Colonic mucosa (tissue), 4 donors: Measurements from ENCODE around the gene STRN4. TPM values are rescaled to one million over a fixed set of nuclear protein-coding genes. Genes with fewer than 3 reads are reported as not detected.

Source experiments
- DNase-seq: peaks from one replicate; pipeline ENCODE4 v3.0.0-alpha.2; 2020
- H3K27ac ChIP-seq: fragments of 200-600 bp; one replicate; pipeline ENCODE4 v1.8.0; 2021
- H3K27me3 ChIP-seq: fragments of 200-600 bp; one replicate; pipeline ENCODE4 v1.8.0; 2021
- H3K36me3 ChIP-seq: fragments of 200-600 bp; one replicate; pipeline ENCODE4 v1.8.0; 2021
- H3K4me1 ChIP-seq: fragments of 200-600 bp; one replicate; pipeline ENCODE4 v1.8.0; 2021; ENCODE audit warnings: mild to moderate bottlenecking
- H3K4me3 ChIP-seq: fragments of 200-600 bp; one replicate; pipeline ENCODE4 v1.8.0; 2021
- H3K9ac ChIP-seq, 2 donors: one replicate each; pipeline ENCODE4 v1.7.0; 2013; ENCODE audit warnings: control low read depth in 2 of 2, low read depth in 2 of 2, low read length in 2 of 2
- H3K9me3 ChIP-seq: fragments of 200-600 bp; one replicate; pipeline ENCODE4 v1.8.0; 2021
- intact Hi-C: fragments of 100-400 bp; cut with DNase I; formaldehyde crosslinking; loops from one replicate; pipeline ENCODE4 v1.14.1; 2022
- total RNA-seq, 2 donors: library from RNA; stranded (reverse); fragmentation: NEBNext Ultra II Directional in 1 of 2; extraction: Animal tissue kit (Norgen Biotek cat#: 25700) in 1 of 2; gene quantifications; one replicate each; pipeline ENCODE4 v1.2.1, GENCODE V29; 2021
- TF ChIP-seq, protein P1 (sequence below): fragments of 200-600 bp; IDR thresholded peaks from one replicate; pipeline ENCODE4 v1.8.0; 2022; ENCODE audit warnings: antibody characterized with exemption, mild to moderate bottlenecking
- donor health status: healthy.
- donor health status: DM: no; HTN: no; CAD: no.
- donor health status: DM: no; HTN: no; CAD: no.

The STRN4 gene
- total RNA-seq, 2 donors from 2014 or later, result 56.5 to 90.0 TPM

DNA sequence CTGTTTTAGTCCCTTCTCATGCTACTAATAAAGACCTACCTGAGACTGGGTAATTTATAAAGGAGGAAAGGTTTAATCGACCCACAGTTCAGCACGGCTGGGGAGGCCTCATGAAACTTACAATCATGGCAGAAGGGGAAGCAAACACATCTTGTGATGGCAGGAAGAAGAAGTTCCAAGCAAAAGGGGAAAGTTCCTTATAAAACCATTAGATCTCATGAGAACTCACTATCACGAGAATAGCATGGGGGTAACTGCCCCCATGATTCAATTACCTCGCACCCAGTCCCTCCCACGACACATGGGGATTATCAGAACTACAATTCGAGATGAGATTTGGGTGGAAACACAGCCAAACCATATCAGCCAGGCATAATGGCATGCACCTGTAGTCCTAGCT is 13.0 kb upstream of the STRN4 start:
- Histone ChIP-seq H3K9ac (no peak overlapping the region), H3K9me3 (no peaks in the 10 kb centered on the region), H3K27ac (no peak overlapping the region), H3K36me3 (no peaks in the 10 kb centered on the region), H3K4me1 (no peaks in the 10 kb centered on the region), H3K27me3 (no peaks in the 10 kb centered on the region), H3K4me3 (no peak overlapping the region)
- intact Hi-C loops, result loop anchor here (10.0 kb wide), 1 partner anchor 236 kb away; no protein-coding TSS in a partner anchor
- TF ChIP-seq, protein P1, sequence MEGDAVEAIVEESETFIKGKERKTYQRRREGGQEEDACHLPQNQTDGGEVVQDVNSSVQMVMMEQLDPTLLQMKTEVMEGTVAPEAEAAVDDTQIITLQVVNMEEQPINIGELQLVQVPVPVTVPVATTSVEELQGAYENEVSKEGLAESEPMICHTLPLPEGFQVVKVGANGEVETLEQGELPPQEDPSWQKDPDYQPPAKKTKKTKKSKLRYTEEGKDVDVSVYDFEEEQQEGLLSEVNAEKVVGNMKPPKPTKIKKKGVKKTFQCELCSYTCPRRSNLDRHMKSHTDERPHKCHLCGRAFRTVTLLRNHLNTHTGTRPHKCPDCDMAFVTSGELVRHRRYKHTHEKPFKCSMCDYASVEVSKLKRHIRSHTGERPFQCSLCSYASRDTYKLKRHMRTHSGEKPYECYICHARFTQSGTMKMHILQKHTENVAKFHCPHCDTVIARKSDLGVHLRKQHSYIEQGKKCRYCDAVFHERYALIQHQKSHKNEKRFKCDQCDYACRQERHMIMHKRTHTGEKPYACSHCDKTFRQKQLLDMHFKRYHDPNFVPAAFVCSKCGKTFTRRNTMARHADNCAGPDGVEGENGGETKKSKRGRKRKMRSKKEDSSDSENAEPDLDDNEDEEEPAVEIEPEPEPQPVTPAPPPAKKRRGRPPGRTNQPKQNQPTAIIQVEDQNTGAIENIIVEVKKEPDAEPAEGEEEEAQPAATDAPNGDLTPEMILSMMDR, result no peak
- DNase-seq, result no peak

DNA sequence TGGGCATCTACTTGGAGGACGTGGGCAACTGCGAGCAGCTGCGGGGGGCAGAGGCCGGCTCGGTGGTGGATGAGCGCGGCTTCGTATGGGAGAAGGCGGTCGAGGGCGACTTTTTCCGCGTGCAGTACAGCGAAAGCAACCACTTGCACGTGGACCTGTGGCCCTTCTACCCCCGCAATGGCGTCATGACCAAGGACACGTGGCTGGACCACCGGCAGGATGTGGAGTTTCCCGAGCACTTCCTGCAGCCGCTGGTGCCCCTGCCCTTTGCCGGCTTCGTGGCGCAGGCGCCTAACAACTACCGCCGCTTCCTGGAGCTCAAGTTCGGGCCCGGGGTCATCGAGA is 10.3 kb upstream of the STRN4 start:
- Histone ChIP-seq H3K36me3 (no peaks in the 10 kb centered on the region), H3K4me1 (no peaks in the 10 kb centered on the region), H3K9ac (no peak overlapping the region), H3K4me3 (no peak overlapping the region), H3K27me3 (no peaks in the 10 kb centered on the region), H3K9me3 (no peaks in the 10 kb centered on the region), H3K27ac (no peak overlapping the region)
- intact Hi-C loops, result loop anchor here (2.0 to 10.0 kb wide), 2 partner anchors 84 to 238 kb away; no protein-coding TSS in a partner anchor
- DNase-seq, result no peak
- TF ChIP-seq, protein P1, result no peak

DNA sequence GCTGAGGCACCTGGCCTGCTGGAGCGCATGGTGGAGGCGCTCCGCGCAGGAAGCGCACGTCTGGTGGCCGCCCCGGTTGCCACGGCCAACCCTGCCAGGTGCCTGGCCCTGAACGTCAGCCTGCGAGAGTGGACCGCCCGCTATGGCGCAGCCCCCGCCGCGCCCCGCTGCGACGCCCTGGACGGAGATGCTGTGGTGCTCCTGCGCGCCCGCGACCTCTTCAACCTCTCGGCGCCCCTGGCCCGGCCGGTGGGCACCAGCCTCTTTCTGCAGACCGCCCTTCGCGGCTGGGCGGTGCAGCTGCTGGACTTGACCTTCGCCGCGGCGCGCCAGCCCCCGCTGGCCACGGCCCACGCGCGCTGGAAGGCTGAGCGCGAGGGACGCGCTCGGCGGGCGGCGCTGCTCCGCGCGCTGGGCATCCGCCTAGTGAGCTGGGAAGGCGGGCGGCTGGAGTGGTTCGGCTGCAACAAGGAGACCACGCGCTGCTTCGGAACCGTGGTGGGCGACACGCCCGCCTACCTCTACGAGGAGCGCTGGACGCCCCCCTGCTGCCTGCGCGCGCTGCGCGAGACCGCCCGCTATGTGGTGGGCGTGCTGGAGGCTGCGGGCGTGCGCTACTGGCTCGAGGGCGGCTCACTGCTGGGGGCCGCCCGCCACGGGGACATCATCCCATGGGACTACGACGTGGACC is 9.7 kb upstream of the STRN4 start:
- Histone ChIP-seq H3K4me1 (no peaks in the 10 kb centered on the region), H3K9ac (no peak overlapping the region), H3K9me3 (no peaks in the 10 kb centered on the region), H3K36me3 (no peaks in the 10 kb centered on the region), H3K4me3 (no peak overlapping the region), H3K27me3 (no peaks in the 10 kb centered on the region), H3K27ac (no peak overlapping the region)
- intact Hi-C loops, result loop anchor here (2.0 to 10.0 kb wide), 2 partner anchors 85 to 239 kb away; no protein-coding TSS in a partner anchor
- TF ChIP-seq, protein P1, result no peak
- DNase-seq, result no peak

DNA sequence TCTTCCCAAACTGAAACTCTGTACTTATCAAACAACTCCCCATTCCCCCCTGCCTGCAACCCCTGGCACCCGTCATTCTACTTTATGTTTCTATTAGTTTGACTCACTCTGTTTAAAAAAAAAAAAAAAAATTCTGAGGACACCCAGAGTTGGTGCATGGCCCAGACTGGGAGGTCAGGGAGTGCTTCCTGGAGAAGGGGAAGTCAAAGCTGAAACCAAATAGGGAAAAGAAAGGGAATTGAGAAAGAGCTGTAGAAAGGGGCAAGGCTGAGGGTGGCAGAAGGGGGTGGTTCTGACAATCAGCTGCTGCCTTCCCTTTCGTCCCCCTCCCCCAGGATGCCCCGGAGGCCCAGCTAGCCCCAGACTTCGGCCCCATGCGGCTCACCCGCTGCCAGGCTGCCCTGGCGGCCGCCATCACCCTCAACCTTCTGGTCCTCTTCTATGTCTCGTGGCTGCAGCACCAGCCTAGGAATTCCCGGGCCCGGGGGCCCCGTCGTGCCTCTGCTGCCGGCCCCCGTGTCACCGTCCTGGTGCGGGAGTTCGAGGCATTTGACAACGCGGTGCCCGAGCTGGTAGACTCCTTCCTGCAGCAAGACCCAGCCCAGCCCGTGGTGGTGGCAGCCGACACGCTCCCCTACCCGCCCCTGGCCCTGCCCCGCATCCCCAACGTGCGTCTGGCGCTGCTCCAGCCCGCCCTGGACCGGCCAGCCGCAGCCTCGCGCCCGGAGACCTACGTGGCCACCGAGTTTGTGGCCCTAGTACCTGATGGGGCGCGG is 9.0 kb upstream of the STRN4 start:
- Histone ChIP-seq H3K27ac (no peak overlapping the region), H3K4me1 (no peaks in the 10 kb centered on the region), H3K27me3 (no peaks in the 10 kb centered on the region), H3K4me3 (no peak overlapping the region), H3K9me3 (no peaks in the 10 kb centered on the region), H3K9ac (no peak overlapping the region), H3K36me3 (no peaks in the 10 kb centered on the region)
- TF ChIP-seq, protein P1, result no peak
- intact Hi-C loops, result loop anchor here (10.0 kb wide), 1 partner anchor 240 kb away; no protein-coding TSS in a partner anchor
- DNase-seq, result no peak

DNA sequence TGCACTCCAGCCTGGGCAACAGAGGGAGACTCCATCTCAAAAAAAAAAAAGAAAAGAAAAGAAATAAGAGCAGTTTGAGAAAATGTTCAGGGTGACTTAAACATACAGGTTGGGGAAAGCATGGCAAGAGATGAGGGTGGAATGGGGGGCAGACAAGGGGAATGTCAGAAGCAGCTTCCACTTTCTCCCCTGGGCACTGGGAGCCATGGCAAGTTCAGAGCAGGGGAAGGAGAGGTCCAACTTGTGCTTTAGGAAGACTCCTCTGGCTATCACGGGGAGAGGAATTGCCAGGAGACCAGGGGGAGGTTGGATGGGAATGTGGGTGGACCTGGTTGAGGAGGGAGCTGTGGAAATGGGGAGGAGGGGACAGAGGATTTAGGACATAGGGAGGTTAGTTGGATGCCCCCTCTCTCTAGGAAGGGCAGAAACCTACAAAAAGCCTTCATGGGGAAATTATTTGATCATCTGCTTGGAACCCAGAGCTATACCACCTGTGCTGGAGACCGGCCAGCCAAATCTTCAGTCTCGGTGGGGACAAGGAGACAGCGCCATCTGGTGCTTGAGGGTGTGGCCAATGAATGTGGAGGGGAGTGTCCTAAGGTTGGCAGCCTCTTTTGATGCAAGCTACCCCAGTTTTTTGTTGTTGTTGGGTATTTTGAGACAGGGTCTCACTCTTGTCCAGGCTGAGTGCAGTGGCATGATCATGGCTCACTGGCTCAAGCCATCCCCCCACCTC is 7.3 kb upstream of the STRN4 start:
- Histone ChIP-seq H3K9ac (peak overlapping the region in 1 of 2 donors; percentile 26), H3K27me3 (no peaks in the 10 kb centered on the region), H3K4me1 (no peaks in the 10 kb centered on the region), H3K4me3 (no peak overlapping the region), H3K27ac (no peak overlapping the region), H3K9me3 (no peaks in the 10 kb centered on the region), H3K36me3 (no peaks in the 10 kb centered on the region)
- TF ChIP-seq, protein P1, result peak; percentile 27
- intact Hi-C loops, result loop anchor here (10.0 kb wide), 1 partner anchor 241 kb away; no protein-coding TSS in a partner anchor
- DNase-seq, result peak; percentile 76
